Urinary bladder (tissue), 4 donors: ENCODE results near the gene ASAP2. TPM values are rescaled to one million over a fixed set of nuclear protein-coding genes. Genes with fewer than 3 reads are reported as not detected.

Experiments
- DNase-seq: peaks from one replicate; pipeline ENCODE4 v3.0.0-alpha.2; 2015; ENCODE audit errors: extremely low spot score
- H3K27ac ChIP-seq: one replicate; pipeline ENCODE4 v1.5.1; 2013; ENCODE audit warnings: low read depth, mild to moderate bottlenecking, moderate library complexity
- H3K36me3 ChIP-seq: one replicate; pipeline ENCODE4 v1.6.1; 2013; ENCODE audit warnings: mild to moderate bottlenecking, moderate library complexity; ENCODE audit not compliant: insufficient read depth
- H3K4me1 ChIP-seq: one replicate; pipeline ENCODE4 v1.6.1; 2013; ENCODE audit warnings: mild to moderate bottlenecking, moderate library complexity; ENCODE audit not compliant: insufficient read depth
- H3K4me3 ChIP-seq: one replicate; pipeline ENCODE4 v1.5.1; 2013; ENCODE audit warnings: low read depth, low read length
- WGBS: extraction: QIAGEN DNeasy Blood & Tissue Kit; methylation state at CpG from one replicate; pipeline ENCODE4 v1.1.7; 2013; 5-methylcytosine and 5-hydroxymethylcytosine counted together
- polyA plus RNA-seq: library from polyadenylated mRNA; stranded (reverse); fragments of 200-250 nt; gene quantifications from one replicate; pipeline ENCODE4 v1.2.3, GENCODE V29; 2013
- total RNA-seq: library from RNA; depleted of rRNA; stranded (reverse); fragments of >200 nt; gene quantifications from one replicate; pipeline ENCODE4 v1.2.3, GENCODE V29; 2014
- donor health status: healthy with polysubstance abuse.
- donor health status: healthy.

ASAP2 gene
- total and polyA plus RNA-seq, 2 donors: 10.2 to 34.8 TPM

GRCh38 chr2:9226458-9227380 is 20.1 kb downstream of the ASAP2 start:
- no peaks in the 10 kb centered on the region for H3K36me3 ChIP-seq
- H3K27ac ChIP-seq: peak overlapping the region; percentile 16
- H3K4me3 ChIP-seq: no peak overlapping the region
- no peak for DNase-seq
- H3K4me1 ChIP-seq: peaks cover 1% of the 10 kb centered on the region
- 74% methylated on average over 15 of the region's 15 CpGs for WGBS

- H3K36me3 ChIP-seq: no peaks in the 10 kb centered on the region
- H3K4me1 ChIP-seq: peaks cover 2% of the 10 kb centered on the region
- no peak for DNase-seq
- H3K4me3 ChIP-seq: no peak overlapping the region
- no peak overlapping the region for H3K27ac ChIP-seq
- WGBS: 87% methylated on average over 4 of the region's 4 CpGs
Observed at GRCh38 chr2:9228088-9228751, 21.6 kb downstream of the ASAP2 start.

GRCh38 chr2:9228781-9229469 is 22.3 kb downstream of the ASAP2 start:
- Histone ChIP-seq H3K4me3 (no peak overlapping the region), H3K4me1 (peaks cover 4% of the 10 kb centered on the region), H3K36me3 (no peaks in the 10 kb centered on the region), H3K27ac (no peak overlapping the region)
- WGBS: 92% methylated on average over 15 of the region's 15 CpGs
- DNase-seq: no peak

GRCh38 chr2:9229470-9229820 is 22.8 kb downstream of the ASAP2 start:
- 87% methylated on average over 6 of the region's 6 CpGs for WGBS
- Histone ChIP-seq H3K4me3 (no peak overlapping the region), H3K36me3 (no peaks in the 10 kb centered on the region), H3K27ac (no peak overlapping the region), H3K4me1 (peaks cover 4% of the 10 kb centered on the region)
- no peak for DNase-seq

GRCh38 chr2:9230051-9230802 is 23.6 kb downstream of the ASAP2 start:
- Histone ChIP-seq H3K4me3 (no peak overlapping the region), H3K36me3 (no peaks in the 10 kb centered on the region), H3K4me1 (peaks cover 4% of the 10 kb centered on the region), H3K27ac (no peak overlapping the region)
- 55% methylated on average over 9 of the region's 9 CpGs for WGBS
- no peak for DNase-seq

- WGBS: 54% methylated on average over 4 of the region's 4 CpGs
- DNase-seq: no peak
- Histone ChIP-seq H3K4me3 (no peak overlapping the region), H3K4me1 (peaks cover 4% of the 10 kb centered on the region), H3K36me3 (no peaks in the 10 kb centered on the region), H3K27ac (no peak overlapping the region)
Observed at GRCh38 chr2:9230881-9231280, 24.3 kb downstream of the ASAP2 start.

- Histone ChIP-seq H3K36me3 (no peaks in the 10 kb centered on the region), H3K27ac (no peak overlapping the region), H3K4me3 (no peak overlapping the region), H3K4me1 (peaks cover 4% of the 10 kb centered on the region)
- WGBS: 87% methylated on average over 14 of the region's 14 CpGs
- no peak for DNase-seq
Observed at GRCh38 chr2:9231291-9232165, 24.9 kb downstream of the ASAP2 start.

- Histone ChIP-seq H3K4me1 (peaks cover 3% of the 10 kb centered on the region), H3K27ac (no peak overlapping the region)
- DNase-seq: no peak
Observed at GRCh38 chr2:9232166-9232479, 25.5 kb downstream of the ASAP2 start.

GRCh38 chr2:9232886-9233285 is 26.3 kb downstream of the ASAP2 start:
- no peak overlapping the region for H3K4me3 ChIP-seq
- DNase-seq: no peak
- no peak overlapping the region for H3K27ac ChIP-seq
- WGBS: 76% methylated on average over 7 of the region's 7 CpGs
- peaks cover 3% of the 10 kb centered on the region for H3K4me1 ChIP-seq
- H3K36me3 ChIP-seq: no peaks in the 10 kb centered on the region

More at GRCh38 chr2:9232166-9232479, 25.5 kb downstream of the ASAP2 start:
- no peaks in the 10 kb centered on the region for H3K36me3 ChIP-seq
- 93% methylated on average over 7 of the region's 7 CpGs for WGBS
- H3K4me3 ChIP-seq: no peak overlapping the region

GRCh38 chr2:9234680-9235146 is 28.1 kb downstream of the ASAP2 start:
- no peak for DNase-seq
- no peak overlapping the region for H3K27ac ChIP-seq
- 75% methylated on average over 9 of the region's 9 CpGs for WGBS
- H3K4me3 ChIP-seq: no peak overlapping the region
- H3K36me3 ChIP-seq: no peaks in the 10 kb centered on the region
- H3K4me1 ChIP-seq: peaks cover 3% of the 10 kb centered on the region

GRCh38 chr2:9235147-9236044 is 28.8 kb downstream of the ASAP2 start:
- Histone ChIP-seq H3K4me1 (peaks cover 3% of the 10 kb centered on the region), H3K36me3 (no peaks in the 10 kb centered on the region), H3K27ac (no peak overlapping the region), H3K4me3 (no peak overlapping the region)
- peak; percentile 63 for DNase-seq
- 66% methylated on average over 16 of the region's 16 CpGs for WGBS

- Histone ChIP-seq H3K27ac (no peak overlapping the region), H3K4me1 (peaks cover 3% of the 10 kb centered on the region), H3K36me3 (no peaks in the 10 kb centered on the region), H3K4me3 (no peak overlapping the region)
- DNase-seq: no peak
- 91% methylated on average over 7 of the region's 7 CpGs for WGBS
Observed at GRCh38 chr2:9236045-9236344, 29.4 kb downstream of the ASAP2 start.
